Right lobe of liver (tissue), 4 donors: ENCODE results near the gene LYPLAL1.

Experiments
- CTCF ChIP-seq, 4 donors: fragments of 200-600 bp in 3 of 4; fragments of 450-650 bp in 1 of 4; IDR thresholded peaks; one replicate each; pipeline versions ENCODE4 v1.5.1 to v1.8.0; 2016 to 2022; ENCODE audit warnings: antibody characterized with exemption in 4 of 4, mild to moderate bottlenecking in 2 of 4
- POLR2A ChIP-seq: fragments of 450-650 bp; IDR thresholded peaks from one replicate; pipeline ENCODE4 v1.6.1; 2017; ENCODE audit warnings: antibody characterized with exemption, mild to moderate bottlenecking
- donor health status: DM: no; HTN: no; CAD: no.
- donor health status: DM: no; HTN: no; CAD: no.
- donor health status: DM: no; HTN: yes; CAD: no.

- TF ChIP-seq CTCF (IDR thresholded peaks at IDR 0.05) = no peak
- no peak for TF ChIP-seq POLR2A
Measured at GRCh38 chr1:219151467-219151866, 22.2 kb upstream of the LYPLAL1 start.
